ENCODE data around the gene IGF1.

- no peak for TF ChIP-seq POLR2A (IDR thresholded peaks at IDR 0.05)
- no peak for TF ChIP-seq CTCF (IDR thresholded peaks at IDR 0.05)
These were observed 33.4 kb upstream of the IGF1 start for GRCh38 chr12:102513739-102514138.
